ENCODE results near the gene PLB1.

Gene PLB1

GRCh38 chr2:28544922-28545589, 49.2 kb downstream of the PLB1 start:
- H3K27ac ChIP-seq (ENCODE audit: low read depth, low read length, poor library complexity, severe bottlenecking): no peak overlapping the region
- no peak for TF ChIP-seq EZH2 (IDR thresholded peaks at IDR 0.05; ENCODE audit: borderline replicate concordance, low read length)
- TF ChIP-seq, protein P1, sequence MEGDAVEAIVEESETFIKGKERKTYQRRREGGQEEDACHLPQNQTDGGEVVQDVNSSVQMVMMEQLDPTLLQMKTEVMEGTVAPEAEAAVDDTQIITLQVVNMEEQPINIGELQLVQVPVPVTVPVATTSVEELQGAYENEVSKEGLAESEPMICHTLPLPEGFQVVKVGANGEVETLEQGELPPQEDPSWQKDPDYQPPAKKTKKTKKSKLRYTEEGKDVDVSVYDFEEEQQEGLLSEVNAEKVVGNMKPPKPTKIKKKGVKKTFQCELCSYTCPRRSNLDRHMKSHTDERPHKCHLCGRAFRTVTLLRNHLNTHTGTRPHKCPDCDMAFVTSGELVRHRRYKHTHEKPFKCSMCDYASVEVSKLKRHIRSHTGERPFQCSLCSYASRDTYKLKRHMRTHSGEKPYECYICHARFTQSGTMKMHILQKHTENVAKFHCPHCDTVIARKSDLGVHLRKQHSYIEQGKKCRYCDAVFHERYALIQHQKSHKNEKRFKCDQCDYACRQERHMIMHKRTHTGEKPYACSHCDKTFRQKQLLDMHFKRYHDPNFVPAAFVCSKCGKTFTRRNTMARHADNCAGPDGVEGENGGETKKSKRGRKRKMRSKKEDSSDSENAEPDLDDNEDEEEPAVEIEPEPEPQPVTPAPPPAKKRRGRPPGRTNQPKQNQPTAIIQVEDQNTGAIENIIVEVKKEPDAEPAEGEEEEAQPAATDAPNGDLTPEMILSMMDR (IDR thresholded peaks at IDR 0.05; ENCODE audit: low read length): no peak
- H3K27me3 ChIP-seq (ENCODE audit: insufficient read depth, low read length): peaks cover 3% of the 10 kb centered on the region; the same call in 1 of the 2 replicates
- H2AFZ ChIP-seq (ENCODE audit: low read length): no peak overlapping the region
- no peak overlapping the region for H3K4me2 ChIP-seq (ENCODE audit: low read length)
- no peaks in the 10 kb centered on the region for H3K9me3 ChIP-seq (ENCODE audit: low read length)
- H3K79me2 ChIP-seq (ENCODE audit: insufficient read depth, low read length): no peaks in the 10 kb centered on the region
- no peak overlapping the region for H3K4me3 ChIP-seq (ENCODE audit: low read depth, low read length, poor library complexity, severe bottlenecking)
- no peaks in the 10 kb centered on the region for H3K4me1 ChIP-seq (ENCODE audit: insufficient read depth, low read length, severe bottlenecking)
- no peaks in the 10 kb centered on the region for H4K20me1 ChIP-seq (ENCODE audit: insufficient read depth, low read length)
- no peak overlapping the region for H3K9ac ChIP-seq (ENCODE audit: low read length)
- no peaks in the 10 kb centered on the region for H3K9me2 ChIP-seq (ENCODE audit: low read depth, low read length)
- no peaks in the 10 kb centered on the region for H3F3A ChIP-seq (ENCODE audit: insufficient read depth, low read length)
- no peaks in the 10 kb centered on the region for H3K36me3 ChIP-seq (ENCODE audit: insufficient read depth, low read length)

GRCh38 chr2:28545590-28546200, 49.8 kb downstream of the PLB1 start:
- H3K9ac ChIP-seq (ENCODE audit: low read length): no peak overlapping the region
- H3K9me2 ChIP-seq (ENCODE audit: low read depth, low read length): no peaks in the 10 kb centered on the region
- TF ChIP-seq, protein P1 (IDR thresholded peaks at IDR 0.05; ENCODE audit: low read length): no peak
- TF ChIP-seq EZH2 (IDR thresholded peaks at IDR 0.05; ENCODE audit: borderline replicate concordance, low read length): no peak
- peaks cover 3% of the 10 kb centered on the region; the same call in 1 of the 2 replicates for H3K27me3 ChIP-seq (ENCODE audit: insufficient read depth, low read length)
- H3K4me3 ChIP-seq (ENCODE audit: low read depth, low read length, poor library complexity, severe bottlenecking): no peak overlapping the region
- no peak overlapping the region for H3K4me2 ChIP-seq (ENCODE audit: low read length)
- H3K79me2 ChIP-seq (ENCODE audit: insufficient read depth, low read length): no peaks in the 10 kb centered on the region
- H2AFZ ChIP-seq (ENCODE audit: low read length): no peak overlapping the region
- H3F3A ChIP-seq (ENCODE audit: insufficient read depth, low read length): no peaks in the 10 kb centered on the region
- no peaks in the 10 kb centered on the region for H3K4me1 ChIP-seq (ENCODE audit: insufficient read depth, low read length, severe bottlenecking)
- no peak overlapping the region for H3K27ac ChIP-seq (ENCODE audit: low read depth, low read length, poor library complexity, severe bottlenecking)
- no peaks in the 10 kb centered on the region for H3K9me3 ChIP-seq (ENCODE audit: low read length)
- H4K20me1 ChIP-seq (ENCODE audit: insufficient read depth, low read length): no peaks in the 10 kb centered on the region
- no peaks in the 10 kb centered on the region for H3K36me3 ChIP-seq (ENCODE audit: insufficient read depth, low read length)

DNA sequence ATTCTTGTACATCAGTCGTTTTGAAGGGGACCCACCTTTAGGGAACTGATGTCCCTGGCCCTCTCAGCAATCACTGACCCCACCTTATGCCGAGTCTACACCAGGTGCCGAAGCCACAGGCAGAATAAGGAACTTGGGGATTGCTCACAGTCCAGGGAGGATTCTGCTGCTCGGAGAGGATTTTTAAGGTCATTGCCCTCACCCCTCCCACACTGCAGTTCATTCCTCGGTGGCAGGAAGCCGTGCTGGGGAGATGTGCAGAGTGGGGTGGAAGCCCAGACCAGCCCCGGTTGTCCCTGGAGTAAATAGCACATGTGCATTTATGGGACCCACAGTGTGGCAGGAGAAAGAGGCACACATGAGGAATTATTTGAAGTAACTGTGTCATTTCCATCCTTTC, 50.4 kb downstream of the PLB1 start:
- peaks cover 3% of the 10 kb centered on the region; the same call in 1 of the 2 replicates for H3K27me3 ChIP-seq (ENCODE audit: insufficient read depth, low read length)
- H3K9me3 ChIP-seq (ENCODE audit: low read length): no peaks in the 10 kb centered on the region
- no peak overlapping the region for H3K4me3 ChIP-seq (ENCODE audit: low read depth, low read length, poor library complexity, severe bottlenecking)
- no peak overlapping the region for H3K27ac ChIP-seq (ENCODE audit: low read depth, low read length, poor library complexity, severe bottlenecking)
- no peak overlapping the region for H3K4me2 ChIP-seq (ENCODE audit: low read length)
- no peaks in the 10 kb centered on the region for H3F3A ChIP-seq (ENCODE audit: insufficient read depth, low read length)
- no peak overlapping the region for H3K9ac ChIP-seq (ENCODE audit: low read length)
- no peaks in the 10 kb centered on the region for H3K9me2 ChIP-seq (ENCODE audit: low read depth, low read length)
- H3K79me2 ChIP-seq (ENCODE audit: insufficient read depth, low read length): no peaks in the 10 kb centered on the region
- H3K36me3 ChIP-seq (ENCODE audit: insufficient read depth, low read length): no peaks in the 10 kb centered on the region
- H4K20me1 ChIP-seq (ENCODE audit: insufficient read depth, low read length): no peaks in the 10 kb centered on the region
- H3K4me1 ChIP-seq (ENCODE audit: insufficient read depth, low read length, severe bottlenecking): no peaks in the 10 kb centered on the region
- no peak for TF ChIP-seq EZH2 (IDR thresholded peaks at IDR 0.05; ENCODE audit: borderline replicate concordance, low read length)
- TF ChIP-seq, protein P1 (IDR thresholded peaks at IDR 0.05; ENCODE audit: low read length): no peak
- no peak overlapping the region for H2AFZ ChIP-seq (ENCODE audit: low read length)

Measured in OCI-LY1 (cell line).